Activated CD4-positive, alpha-beta T cell treated with anti-CD3 and anti-CD28 coated beads for 36 hours (primary cell): ENCODE measurements around the gene STK11. TPM values are rescaled to one million over a fixed set of nuclear protein-coding genes. Genes with fewer than 3 reads are reported as not detected.
A peak's percentile ranks its signal among the peaks of the same experiment; 100 is the strongest.

Source experiments
- ATAC-seq: fragments of 200-7000 bp; cut with Tn5 transposase; one replicate; pipeline ENCODE4 v1.10.0; 2021; ENCODE audit warnings: mild to moderate bottlenecking, moderate library complexity
- CTCF ChIA-PET: fragments of 350-600 bp; sonication (Branson Sonifier 250); formaldehyde crosslinking; loops from one replicate; lab custom pipeline; 2021; ENCODE audit warnings: antibody characterized with exemption; lab: Charles Lee
- POLR2A ChIA-PET: fragments of 350-600 bp; sonication (Branson Sonifier 250); formaldehyde crosslinking; loops from one replicate; lab custom pipeline; 2021; ENCODE audit warnings: antibody characterized with exemption, inconsistent platforms; lab: Charles Lee
- DNase-seq: peaks from one replicate; pipeline ENCODE4 v3.0.0-alpha.2; 2020
- H3K27ac Mint-ChIP-seq: one replicate; pipeline ENCODE4 v1.8.0; 2021; ENCODE audit warnings: mixed read lengths
- H3K27me3 Mint-ChIP-seq: one replicate; pipeline ENCODE4 v1.8.0; 2021; ENCODE audit warnings: mixed read lengths
- H3K36me3 Mint-ChIP-seq: one replicate; pipeline ENCODE4 v1.8.0; 2021; ENCODE audit warnings: low read depth, mixed read lengths
- H3K4me1 Mint-ChIP-seq: one replicate; pipeline ENCODE4 v1.8.0; 2021; ENCODE audit warnings: mixed read lengths
- H3K4me3 Mint-ChIP-seq: one replicate; pipeline ENCODE4 v1.8.0; 2021; ENCODE audit warnings: mild to moderate bottlenecking, moderate library complexity, mixed read lengths
- H3K9me3 Mint-ChIP-seq: one replicate; pipeline ENCODE4 v1.8.0; 2021; ENCODE audit warnings: low read depth, mixed read lengths
- intact Hi-C, 2 experiments: fragments of 100-400 bp; cut with DNase I in 1 of 2; cut with micrococcal nuclease in 1 of 2; formaldehyde crosslinking; loops; one replicate each; pipeline versions ENCODE4 v1.14.2 to v1.15.1; 2022 to 2024; cut with DNase I, micrococcal nuclease
- total RNA-seq, 2 experiments: library from RNA; stranded (reverse); gene quantifications; one replicate each; pipeline ENCODE4 v1.2.3, GENCODE V29; 2021

Gene STK11
- total RNA-seq, 2 experiments from 2014 or later = 49.2 to 61.5 TPM

- CTCF ChIA-PET = no interaction called here
- H3K4me3 Mint-ChIP-seq = no peak overlapping the region
These were observed 24.6 kb downstream of the STK11 start for GRCh38 chr19:1229924-1230782.

GRCh38 chr19:1230783-1231489, 25.4 kb downstream of the STK11 start:
- ChIA-PET POLR2A (no interaction called here), CTCF (no interaction called here)
- H3K27me3 Mint-ChIP-seq = no peaks in the 10 kb centered on the region
- ATAC-seq = peak; percentile 28
- intact Hi-C loops = no loop called here
- no peaks in the 10 kb centered on the region for H3K9me3 Mint-ChIP-seq
- no peak overlapping the region for H3K4me3 Mint-ChIP-seq
- DNase-seq = no peak
- peaks cover 2% of the 10 kb centered on the region for H3K36me3 Mint-ChIP-seq
- H3K4me1 Mint-ChIP-seq = peaks cover 3% of the 10 kb centered on the region
- no peak overlapping the region for H3K27ac Mint-ChIP-seq

More at GRCh38 chr19:1229924-1230782, 24.6 kb downstream of the STK11 start:
- Mint-ChIP-seq H3K9me3 (no peaks in the 10 kb centered on the region), H3K36me3 (peaks cover 2% of the 10 kb centered on the region), H3K27me3 (no peaks in the 10 kb centered on the region), H3K27ac (no peak overlapping the region), H3K4me1 (peaks cover 3% of the 10 kb centered on the region)
- ATAC-seq = no peak
- POLR2A ChIA-PET = no interaction called here
- DNase-seq = no peak
- intact Hi-C loops = no loop called here

- Mint-ChIP-seq H3K27ac (no peak overlapping the region), H3K27me3 (no peaks in the 10 kb centered on the region), H3K4me3 (no peak overlapping the region), H3K4me1 (peaks cover 3% of the 10 kb centered on the region), H3K9me3 (no peaks in the 10 kb centered on the region), H3K36me3 (peaks cover 2% of the 10 kb centered on the region)
- ChIA-PET CTCF (interaction anchor here (0.8 to 1.2 kb wide), 3 partner anchors 12 to 179 kb away, joined by 3 read pairs; no protein-coding TSS in a partner anchor), POLR2A (no interaction called here)
- ATAC-seq (peak; percentile 9), DNase-seq (no peak)
- intact Hi-C loops = no loop called here
These were observed 26.4 kb downstream of the STK11 start for GRCh38 chr19:1231729-1232637.

- intact Hi-C loops = no loop called here
- H3K9me3 Mint-ChIP-seq = no peaks in the 10 kb centered on the region
- no peaks in the 10 kb centered on the region for H3K36me3 Mint-ChIP-seq
- DNase-seq = no peak
- ChIA-PET CTCF (interaction anchor here (1.2 kb wide), 1 partner anchor 12 kb away, joined by 3 read pairs; no protein-coding TSS in a partner anchor), POLR2A (no interaction called here)
- peaks cover 3% of the 10 kb centered on the region for H3K4me1 Mint-ChIP-seq
- no peak overlapping the region for H3K27ac Mint-ChIP-seq
- no peak overlapping the region for H3K4me3 Mint-ChIP-seq
- ATAC-seq = no peak
- no peaks in the 10 kb centered on the region for H3K27me3 Mint-ChIP-seq
These were observed 27.1 kb downstream of the STK11 start for GRCh38 chr19:1232652-1233072.

GRCh38 chr19:1233115-1233667, 27.6 kb downstream of the STK11 start:
- H3K9me3 Mint-ChIP-seq = no peaks in the 10 kb centered on the region
- POLR2A ChIA-PET = no interaction called here
- CTCF ChIA-PET = interaction anchor here (0.6 kb wide), 1 partner anchor 10 kb away, joined by 3 read pairs; no protein-coding TSS in a partner anchor
- peaks cover under 1% of the 10 kb centered on the region for H3K27me3 Mint-ChIP-seq
- peaks cover 3% of the 10 kb centered on the region for H3K4me1 Mint-ChIP-seq
- H3K27ac Mint-ChIP-seq = no peak overlapping the region
- H3K36me3 Mint-ChIP-seq = no peaks in the 10 kb centered on the region
- intact Hi-C loops = no loop called here
- DNase-seq (no peak), ATAC-seq (no peak)
- no peak overlapping the region for H3K4me3 Mint-ChIP-seq

- DNase-seq (no peak), ATAC-seq (no peak)
- intact Hi-C loops = no loop called here
- no peaks in the 10 kb centered on the region for H3K36me3 Mint-ChIP-seq
- ChIA-PET POLR2A (no interaction called here), CTCF (interaction anchor here (0.6 kb wide), 1 partner anchor 9 kb away, joined by 3 read pairs; no protein-coding TSS in a partner anchor)
- H3K4me1 Mint-ChIP-seq = peaks cover 10% of the 10 kb centered on the region
- H3K9me3 Mint-ChIP-seq = no peaks in the 10 kb centered on the region
- H3K27me3 Mint-ChIP-seq = peaks cover 6% of the 10 kb centered on the region
- H3K27ac Mint-ChIP-seq = no peak overlapping the region
- H3K4me3 Mint-ChIP-seq = no peak overlapping the region
These were observed 28.7 kb downstream of the STK11 start for GRCh38 chr19:1234051-1234954.

- Mint-ChIP-seq H3K27me3 (peaks cover 6% of the 10 kb centered on the region), H3K27ac (no peak overlapping the region), H3K4me3 (no peak overlapping the region), H3K9me3 (no peaks in the 10 kb centered on the region), H3K4me1 (peaks cover 13% of the 10 kb centered on the region), H3K36me3 (no peaks in the 10 kb centered on the region)
- DNase-seq (no peak), ATAC-seq (no peak)
- ChIA-PET CTCF (no interaction called here), POLR2A (no interaction called here)
- intact Hi-C loops = no loop called here
These were observed 29.4 kb downstream of the STK11 start for GRCh38 chr19:1234955-1235380.

GRCh38 chr19:1235625-1236538, 30.3 kb downstream of the STK11 start:
- H3K27ac Mint-ChIP-seq = no peak overlapping the region
- H3K36me3 Mint-ChIP-seq = no peaks in the 10 kb centered on the region
- H3K27me3 Mint-ChIP-seq = peaks cover 6% of the 10 kb centered on the region
- CTCF ChIA-PET = no interaction called here
- ATAC-seq = no peak
- intact Hi-C loops = no loop called here
- H3K4me1 Mint-ChIP-seq = peaks cover 15% of the 10 kb centered on the region
- H3K9me3 Mint-ChIP-seq = no peaks in the 10 kb centered on the region
- peak overlapping the region; percentile 6 for H3K4me3 Mint-ChIP-seq
- DNase-seq = no peak
- POLR2A ChIA-PET = no interaction called here

- Mint-ChIP-seq H3K27me3 (peaks cover 6% of the 10 kb centered on the region), H3K4me1 (peaks cover 22% of the 10 kb centered on the region), H3K27ac (no peak overlapping the region), H3K9me3 (no peaks in the 10 kb centered on the region), H3K4me3 (peak overlapping the region; percentile 6), H3K36me3 (no peaks in the 10 kb centered on the region)
- CTCF ChIA-PET = no interaction called here
- no peak for ATAC-seq
- POLR2A ChIA-PET = no interaction called here
- no peak for DNase-seq
- intact Hi-C loops = no loop called here
These were observed 31.0 kb downstream of the STK11 start for GRCh38 chr19:1236576-1236975.
